Peyer's patch (tissue), 4 donors: Measurements from ENCODE around the gene GABARAP.

Source experiments
- POLR2A ChIP-seq, 2 donors: fragments of 450-650 bp; IDR thresholded peaks; one replicate each; pipeline ENCODE4 v1.5.1; 2017; ENCODE audit warnings: antibody characterized with exemption in 2 of 2, mild to moderate bottlenecking in 2 of 2, moderate library complexity in 2 of 2
- TF ChIP-seq, protein P1 (sequence below), 6 experiments: fragments of 450-650 bp in 4 of 6; fragments of 200-600 bp in 2 of 6; sonication (generic) in 1 of 6; IDR thresholded peaks; one replicate each; pipeline ENCODE4 v1.5.1; 2017 to 2019; ENCODE audit warnings: antibody characterized with exemption in 6 of 6, mild to moderate bottlenecking in 3 of 6, moderate library complexity in 1 of 6

GRCh38 chr17:7239091-7240027, 2.9 kb downstream of the GABARAP start, which contains the start of gene PHF23:
- TF ChIP-seq, protein P1, sequence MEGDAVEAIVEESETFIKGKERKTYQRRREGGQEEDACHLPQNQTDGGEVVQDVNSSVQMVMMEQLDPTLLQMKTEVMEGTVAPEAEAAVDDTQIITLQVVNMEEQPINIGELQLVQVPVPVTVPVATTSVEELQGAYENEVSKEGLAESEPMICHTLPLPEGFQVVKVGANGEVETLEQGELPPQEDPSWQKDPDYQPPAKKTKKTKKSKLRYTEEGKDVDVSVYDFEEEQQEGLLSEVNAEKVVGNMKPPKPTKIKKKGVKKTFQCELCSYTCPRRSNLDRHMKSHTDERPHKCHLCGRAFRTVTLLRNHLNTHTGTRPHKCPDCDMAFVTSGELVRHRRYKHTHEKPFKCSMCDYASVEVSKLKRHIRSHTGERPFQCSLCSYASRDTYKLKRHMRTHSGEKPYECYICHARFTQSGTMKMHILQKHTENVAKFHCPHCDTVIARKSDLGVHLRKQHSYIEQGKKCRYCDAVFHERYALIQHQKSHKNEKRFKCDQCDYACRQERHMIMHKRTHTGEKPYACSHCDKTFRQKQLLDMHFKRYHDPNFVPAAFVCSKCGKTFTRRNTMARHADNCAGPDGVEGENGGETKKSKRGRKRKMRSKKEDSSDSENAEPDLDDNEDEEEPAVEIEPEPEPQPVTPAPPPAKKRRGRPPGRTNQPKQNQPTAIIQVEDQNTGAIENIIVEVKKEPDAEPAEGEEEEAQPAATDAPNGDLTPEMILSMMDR (IDR thresholded peaks at IDR 0.05), result peak in 4 of 6 experiments; percentile 14 to 45 (median 40)
- TF ChIP-seq POLR2A (IDR thresholded peaks at IDR 0.05), result peak; percentile 40 to 78
